Neural cell (in vitro differentiated cells): ENCODE results near the gene SEC24C. TPM values are rescaled to one million over a fixed set of nuclear protein-coding genes. Genes with fewer than 3 reads are reported as not detected.
"Not testable (repeated sequence)": the region's sequence is repeated elsewhere in the genome, so short reads cannot be mapped to it uniquely, and the experiment has no call there.

ENCODE experiments used
- H2AFZ ChIP-seq: fragments of 200-600, 300-800 bp; sonication (generic), shearing (Covaris generic); 2 replicates; pipeline ENCODE4 v1.6.0; 2014; ENCODE audit warnings: low read depth, mild to moderate bottlenecking, antibody characterized with exemption, low read length, moderate library complexity
- H3F3A ChIP-seq: fragments of 200-600 bp; shearing (Covaris generic); 2 replicates; pipeline ENCODE4 v1.6.1; 2016; ENCODE audit warnings: mild to moderate bottlenecking, moderate library complexity, mixed read lengths, antibody characterized with exemption, low read length; ENCODE audit not compliant: insufficient read depth, poor library complexity, severe bottlenecking
- H3K27ac ChIP-seq: fragments of 200-600, 300-800 bp; sonication (generic), shearing (Covaris generic); 2 replicates; pipeline ENCODE4 v1.5.1; 2014; ENCODE audit warnings: mild to moderate bottlenecking, low read length, moderate library complexity
- H3K27me3 ChIP-seq: fragments of 300-800, 200-600 bp; sonication (generic), shearing (Covaris generic); 2 replicates; pipeline ENCODE4 v1.6.0; 2014; ENCODE audit warnings: mild to moderate bottlenecking, low read depth, low read length, moderate library complexity; ENCODE audit not compliant: insufficient read depth
- H3K36me3 ChIP-seq: fragments of 300-800, 200-600 bp; sonication (generic), shearing (Covaris generic); 2 replicates; pipeline ENCODE4 v1.5.1; 2014; ENCODE audit warnings: mild to moderate bottlenecking, antibody characterized with exemption, low read length, moderate library complexity; ENCODE audit not compliant: insufficient read depth
- H3K4me2 ChIP-seq: fragments of 300-800, 200-600 bp; sonication (generic), shearing (Covaris generic); 2 replicates; pipeline ENCODE4 v1.6.0; 2014; ENCODE audit warnings: mild to moderate bottlenecking, low read length
- H3K4me3 ChIP-seq: fragments of 300-800, 200-600 bp; sonication (generic), shearing (Covaris generic); 2 replicates; pipeline ENCODE4 v1.5.1; 2014; ENCODE audit warnings: mild to moderate bottlenecking, low read length, moderate library complexity
- H3K79me2 ChIP-seq: fragments of 200-600 bp; shearing (Covaris generic); replicated peaks from 2 replicates; pipeline ENCODE4 v1.6.0; 2014; ENCODE audit warnings: mild to moderate bottlenecking, low read length, moderate library complexity; ENCODE audit not compliant: insufficient read depth
- H3K9ac ChIP-seq: fragments of 300-800, 200-600 bp; sonication (generic), shearing (Covaris generic); 2 replicates; pipeline ENCODE4 v1.6.1; 2016; ENCODE audit warnings: mild to moderate bottlenecking, low read length, mixed read lengths
- H3K9me2 ChIP-seq: fragments of 200-600 bp; shearing (Covaris generic); 2 replicates; pipeline ENCODE4 v1.6.1; 2016; ENCODE audit warnings: mild to moderate bottlenecking, low read length, mixed read lengths; ENCODE audit not compliant: insufficient read depth
- H3K9me3 ChIP-seq: fragments of 200-600, 300-800 bp; sonication (generic), shearing (Covaris generic); 2 replicates; pipeline ENCODE4 v1.6.1; 2016; ENCODE audit warnings: mild to moderate bottlenecking, mixed run types, low read length, moderate library complexity, mixed read lengths
- H4K20me1 ChIP-seq: fragments of 200-600 bp; shearing (Covaris generic); 2 replicates; pipeline ENCODE4 v1.6.1; 2016; ENCODE audit warnings: mild to moderate bottlenecking, mixed run types; ENCODE audit not compliant: insufficient read depth
- EP300 ChIP-seq: fragments of 450-650 bp; conservative IDR thresholded peaks from 2 replicates; pipeline ENCODE4 v1.6.1; 2014; ENCODE audit warnings: antibody characterized with exemption, mild to moderate bottlenecking, moderate library complexity; ENCODE audit not compliant: poor library complexity, severe bottlenecking
- EZH2 ChIP-seq: fragments of 200-600, 300-800 bp; shearing (Covaris generic), sonication (generic); IDR thresholded peaks from 2 replicates; pipeline ENCODE4 v1.6.1; 2014; ENCODE audit warnings: antibody characterized with exemption, low read length, borderline replicate concordance, mild to moderate bottlenecking; ENCODE audit not compliant: insufficient read depth, poor library complexity, severe bottlenecking
- MXI1 ChIP-seq: fragments of 450-650 bp; conservative IDR thresholded peaks from 2 replicates; pipeline ENCODE4 v1.6.1; 2014; ENCODE audit warnings: antibody characterized with exemption, mild to moderate bottlenecking; ENCODE audit not compliant: poor library complexity, severe bottlenecking
- POLR2AphosphoS5 ChIP-seq: IDR thresholded peaks from 2 replicates; pipeline ENCODE4 v1.6.1; 2012
- RAD21 ChIP-seq: fragments of 450-650 bp; conservative IDR thresholded peaks from 2 replicates; pipeline ENCODE4 v1.6.1; 2014; ENCODE audit warnings: antibody characterized with exemption, mild to moderate bottlenecking, moderate library complexity
- SMC3 ChIP-seq: fragments of 450-650 bp; conservative IDR thresholded peaks from 2 replicates; pipeline ENCODE4 v1.6.1; 2014; ENCODE audit warnings: antibody characterized with exemption, mild to moderate bottlenecking, moderate library complexity; ENCODE audit not compliant: poor library complexity
- TAF1 ChIP-seq: IDR thresholded peaks from 2 replicates; pipeline ENCODE4 v1.6.1; 2012; ENCODE audit warnings: low read depth
- polyA plus RNA-seq: library from polyadenylated mRNA; depleted of rRNA; stranded (reverse); fragments of >200 nt; gene quantifications from 2 replicates; pipeline ENCODE4 v1.2.3, GENCODE V29; 2014
- TF ChIP-seq, protein P1 (sequence below): IDR thresholded peaks from 2 replicates; pipeline ENCODE4 v1.6.1; 2012; ENCODE audit warnings: borderline replicate concordance
- TF ChIP-seq, protein P2 (sequence below): fragments of 450-650 bp; IDR thresholded peaks from 2 replicates; pipeline ENCODE4 v1.5.1; 2014; ENCODE audit warnings: antibody characterized with exemption, mild to moderate bottlenecking, moderate library complexity; ENCODE audit not compliant: poor library complexity, severe bottlenecking

Gene SEC24C
- polyA plus RNA-seq, 1 donor from 2014 or later = 43.0 TPM

DNA sequence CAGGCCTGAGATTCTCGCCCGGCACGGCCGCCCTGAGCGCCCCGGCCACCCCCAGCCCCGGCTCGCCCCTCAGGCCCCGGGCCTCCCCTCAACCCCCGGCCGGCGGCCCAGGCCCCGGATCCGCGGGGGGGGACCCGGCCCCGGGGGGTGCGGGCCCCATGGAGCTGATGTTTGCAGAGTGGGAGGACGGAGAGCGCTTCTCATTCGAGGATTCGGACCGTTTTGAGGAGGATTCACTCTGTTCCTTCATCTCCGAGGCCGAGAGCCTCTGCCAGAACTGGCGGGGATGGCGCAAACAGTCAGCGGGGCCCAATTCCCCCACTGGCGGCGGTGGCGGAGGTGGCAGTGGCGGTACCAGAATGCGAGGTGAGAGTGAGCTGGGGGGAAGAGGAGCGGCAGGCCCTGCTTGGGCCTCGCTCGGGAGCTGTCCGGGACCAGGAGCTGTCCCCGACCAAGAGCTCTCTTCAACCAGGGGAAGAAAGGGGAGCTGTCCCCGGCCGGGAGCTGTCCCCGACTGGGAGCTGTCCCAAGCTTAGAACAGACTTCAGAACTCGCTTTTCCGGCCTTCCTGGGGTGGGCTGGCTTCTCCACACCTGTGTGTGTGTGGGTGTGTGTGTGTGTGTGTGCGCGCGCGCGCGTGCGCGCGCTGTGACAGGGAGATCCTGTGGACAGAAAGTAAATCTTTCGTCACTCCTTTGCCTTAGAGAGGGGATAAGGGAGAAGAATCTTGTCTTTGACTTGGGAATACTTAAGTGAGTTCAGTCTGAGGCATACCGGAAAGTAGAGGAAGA is 41.7 kb downstream of the SEC24C start:
- no peaks in the 10 kb centered on the region for H3F3A ChIP-seq
- peaks cover 53% of the 10 kb centered on the region for H3K79me2 ChIP-seq
- peak overlapping the region; percentile 87 for H3K9ac ChIP-seq
- no peaks in the 10 kb centered on the region for H3K27me3 ChIP-seq
- no peaks in the 10 kb centered on the region for H3K9me3 ChIP-seq
- TF ChIP-seq MXI1 (peak; percentile 15), SMC3 (no peak), POLR2AphosphoS5 (no peak)
- TF ChIP-seq, protein P1, sequence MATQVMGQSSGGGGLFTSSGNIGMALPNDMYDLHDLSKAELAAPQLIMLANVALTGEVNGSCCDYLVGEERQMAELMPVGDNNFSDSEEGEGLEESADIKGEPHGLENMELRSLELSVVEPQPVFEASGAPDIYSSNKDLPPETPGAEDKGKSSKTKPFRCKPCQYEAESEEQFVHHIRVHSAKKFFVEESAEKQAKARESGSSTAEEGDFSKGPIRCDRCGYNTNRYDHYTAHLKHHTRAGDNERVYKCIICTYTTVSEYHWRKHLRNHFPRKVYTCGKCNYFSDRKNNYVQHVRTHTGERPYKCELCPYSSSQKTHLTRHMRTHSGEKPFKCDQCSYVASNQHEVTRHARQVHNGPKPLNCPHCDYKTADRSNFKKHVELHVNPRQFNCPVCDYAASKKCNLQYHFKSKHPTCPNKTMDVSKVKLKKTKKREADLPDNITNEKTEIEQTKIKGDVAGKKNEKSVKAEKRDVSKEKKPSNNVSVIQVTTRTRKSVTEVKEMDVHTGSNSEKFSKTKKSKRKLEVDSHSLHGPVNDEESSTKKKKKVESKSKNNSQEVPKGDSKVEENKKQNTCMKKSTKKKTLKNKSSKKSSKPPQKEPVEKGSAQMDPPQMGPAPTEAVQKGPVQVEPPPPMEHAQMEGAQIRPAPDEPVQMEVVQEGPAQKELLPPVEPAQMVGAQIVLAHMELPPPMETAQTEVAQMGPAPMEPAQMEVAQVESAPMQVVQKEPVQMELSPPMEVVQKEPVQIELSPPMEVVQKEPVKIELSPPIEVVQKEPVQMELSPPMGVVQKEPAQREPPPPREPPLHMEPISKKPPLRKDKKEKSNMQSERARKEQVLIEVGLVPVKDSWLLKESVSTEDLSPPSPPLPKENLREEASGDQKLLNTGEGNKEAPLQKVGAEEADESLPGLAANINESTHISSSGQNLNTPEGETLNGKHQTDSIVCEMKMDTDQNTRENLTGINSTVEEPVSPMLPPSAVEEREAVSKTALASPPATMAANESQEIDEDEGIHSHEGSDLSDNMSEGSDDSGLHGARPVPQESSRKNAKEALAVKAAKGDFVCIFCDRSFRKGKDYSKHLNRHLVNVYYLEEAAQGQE = no peak
- H3K36me3 ChIP-seq = no peaks in the 10 kb centered on the region
- no peak overlapping the region for H2AFZ ChIP-seq
- peak overlapping the region; percentile 91 for H3K4me2 ChIP-seq
- peak overlapping the region; percentile 90 for H3K4me3 ChIP-seq
- peaks cover 3% of the 10 kb centered on the region for H4K20me1 ChIP-seq
- H3K27ac ChIP-seq = peak overlapping the region; percentile 86
- no peaks in the 10 kb centered on the region for H3K9me2 ChIP-seq

DNA sequence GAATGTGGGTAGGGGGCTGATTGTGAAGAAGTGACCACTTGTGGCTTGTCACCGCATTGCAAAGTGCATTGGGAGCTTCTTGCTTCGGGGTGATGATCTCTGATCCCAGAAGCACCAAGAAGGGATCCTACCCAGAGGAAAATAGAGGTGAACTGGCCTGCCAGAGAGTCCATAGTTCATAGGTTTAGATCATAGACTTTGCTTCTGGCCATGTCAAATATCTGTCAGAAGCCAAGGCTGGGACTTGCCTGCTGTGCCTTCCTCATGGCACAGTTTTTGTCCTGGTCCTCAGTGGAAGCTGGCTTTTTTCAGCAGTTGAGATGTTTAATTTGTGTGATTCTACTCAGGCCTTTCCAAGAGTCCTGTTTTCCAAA is 42.3 kb downstream of the SEC24C start:
- H3K4me3 ChIP-seq = peak overlapping the region; percentile 90
- H3K27me3 ChIP-seq = no peaks in the 10 kb centered on the region
- TF ChIP-seq, protein P1 = no peak
- TF ChIP-seq TAF1 = no peak
- no peak for TF ChIP-seq SMC3
- TF ChIP-seq POLR2AphosphoS5 = no peak
- TF ChIP-seq EP300 = no peak
- TF ChIP-seq, protein P2, sequence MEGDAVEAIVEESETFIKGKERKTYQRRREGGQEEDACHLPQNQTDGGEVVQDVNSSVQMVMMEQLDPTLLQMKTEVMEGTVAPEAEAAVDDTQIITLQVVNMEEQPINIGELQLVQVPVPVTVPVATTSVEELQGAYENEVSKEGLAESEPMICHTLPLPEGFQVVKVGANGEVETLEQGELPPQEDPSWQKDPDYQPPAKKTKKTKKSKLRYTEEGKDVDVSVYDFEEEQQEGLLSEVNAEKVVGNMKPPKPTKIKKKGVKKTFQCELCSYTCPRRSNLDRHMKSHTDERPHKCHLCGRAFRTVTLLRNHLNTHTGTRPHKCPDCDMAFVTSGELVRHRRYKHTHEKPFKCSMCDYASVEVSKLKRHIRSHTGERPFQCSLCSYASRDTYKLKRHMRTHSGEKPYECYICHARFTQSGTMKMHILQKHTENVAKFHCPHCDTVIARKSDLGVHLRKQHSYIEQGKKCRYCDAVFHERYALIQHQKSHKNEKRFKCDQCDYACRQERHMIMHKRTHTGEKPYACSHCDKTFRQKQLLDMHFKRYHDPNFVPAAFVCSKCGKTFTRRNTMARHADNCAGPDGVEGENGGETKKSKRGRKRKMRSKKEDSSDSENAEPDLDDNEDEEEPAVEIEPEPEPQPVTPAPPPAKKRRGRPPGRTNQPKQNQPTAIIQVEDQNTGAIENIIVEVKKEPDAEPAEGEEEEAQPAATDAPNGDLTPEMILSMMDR = no peak
- no peak for TF ChIP-seq EZH2
- no peak for TF ChIP-seq RAD21
- H3K9me3 ChIP-seq = no peaks in the 10 kb centered on the region
- H3K4me2 ChIP-seq = peak overlapping the region; percentile 91
- H3K36me3 ChIP-seq = no peaks in the 10 kb centered on the region
- peak overlapping the region; percentile 86 for H3K27ac ChIP-seq
- peaks cover 3% of the 10 kb centered on the region for H4K20me1 ChIP-seq
- H3K9me2 ChIP-seq = no peaks in the 10 kb centered on the region
- H3F3A ChIP-seq = no peaks in the 10 kb centered on the region
- H2AFZ ChIP-seq = no peak overlapping the region
- H3K9ac ChIP-seq = peak overlapping the region; percentile 87
- H3K79me2 ChIP-seq = peaks cover 48% of the 10 kb centered on the region

DNA sequence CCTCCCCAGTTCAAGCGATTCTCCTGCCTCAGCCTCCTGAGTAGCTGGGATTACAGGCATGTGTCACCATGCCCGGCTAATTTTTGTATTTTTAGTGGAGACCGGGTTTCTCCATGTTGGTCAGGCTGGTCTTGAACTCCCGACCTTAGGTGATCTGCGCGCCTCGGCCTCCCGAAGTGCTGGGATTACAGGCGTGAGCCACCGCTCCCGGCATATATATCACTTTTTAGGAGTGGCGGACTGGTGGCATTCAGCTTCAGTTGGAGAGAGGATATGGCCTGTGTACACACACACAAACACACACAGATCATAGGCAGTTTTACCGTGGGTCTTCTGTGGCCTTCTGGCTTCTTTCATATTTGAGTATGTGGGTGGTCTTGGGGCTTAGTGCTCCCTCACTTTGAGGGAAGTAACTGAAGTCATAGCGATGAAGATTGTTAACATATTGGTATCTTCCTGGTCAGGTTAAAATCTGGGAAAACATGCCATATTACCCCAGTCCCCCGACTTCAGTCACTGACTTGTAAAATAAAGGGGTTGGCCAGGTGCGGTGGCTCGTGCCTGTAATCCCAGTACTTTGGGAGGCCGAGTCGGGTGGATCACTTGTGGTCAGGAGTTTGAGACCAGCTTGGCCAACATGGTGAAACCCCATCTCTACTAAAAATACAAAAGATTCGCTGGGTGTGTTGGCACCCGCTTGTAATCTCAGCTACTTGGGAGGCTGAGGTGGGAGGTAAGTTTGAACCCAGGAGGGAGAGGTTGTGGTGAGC is 43.0 kb downstream of the SEC24C start:
- not testable (repeated sequence) for H3F3A ChIP-seq, H4K20me1 ChIP-seq, H3K9ac ChIP-seq, H3K27me3 ChIP-seq, H3K27ac ChIP-seq, H3K9me3 ChIP-seq, H3K9me2 ChIP-seq, H3K36me3 ChIP-seq, H2AFZ ChIP-seq
- Histone ChIP-seq H3K4me3 (peak overlapping the region; percentile 90), H3K79me2 (peaks cover 46% of the 10 kb centered on the region), H3K4me2 (peak overlapping the region; percentile 2)
